ENCODE data around the gene PTPRN2.

Gene PTPRN2

DNA sequence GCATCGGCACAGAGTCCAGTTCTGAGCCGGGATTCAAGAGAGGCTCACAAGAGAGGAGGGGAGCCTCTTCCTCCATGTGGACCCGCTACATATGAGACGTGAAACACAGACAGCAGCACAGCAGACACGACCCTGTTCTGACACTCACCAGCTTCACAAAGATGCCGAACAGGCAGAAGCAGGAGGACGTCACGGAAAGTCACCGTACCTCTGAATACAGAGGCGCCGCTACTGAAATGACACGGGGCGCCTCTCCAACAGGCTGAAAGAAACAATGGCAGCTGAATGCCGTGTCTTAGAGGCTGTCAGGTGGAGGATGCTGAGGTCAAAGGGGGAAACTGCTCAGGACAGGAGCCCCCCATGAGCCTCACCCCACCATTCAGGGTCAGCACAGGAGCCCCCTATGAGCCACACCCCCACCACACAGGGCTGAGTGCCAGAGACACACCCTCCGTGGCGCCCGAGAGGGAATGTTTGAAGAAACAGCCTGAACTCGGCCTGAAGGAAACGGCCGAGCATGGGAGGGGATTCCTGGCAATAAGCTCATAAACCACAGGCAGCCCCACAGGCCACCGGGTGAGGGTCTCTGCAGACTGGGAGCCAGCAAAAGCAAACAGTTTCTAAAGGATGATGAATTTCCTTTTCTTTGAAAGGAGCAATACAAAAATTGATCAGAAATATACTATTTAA, 510.3 kb downstream of the PTPRN2 start:
- DNase-seq, result no peak

DNA sequence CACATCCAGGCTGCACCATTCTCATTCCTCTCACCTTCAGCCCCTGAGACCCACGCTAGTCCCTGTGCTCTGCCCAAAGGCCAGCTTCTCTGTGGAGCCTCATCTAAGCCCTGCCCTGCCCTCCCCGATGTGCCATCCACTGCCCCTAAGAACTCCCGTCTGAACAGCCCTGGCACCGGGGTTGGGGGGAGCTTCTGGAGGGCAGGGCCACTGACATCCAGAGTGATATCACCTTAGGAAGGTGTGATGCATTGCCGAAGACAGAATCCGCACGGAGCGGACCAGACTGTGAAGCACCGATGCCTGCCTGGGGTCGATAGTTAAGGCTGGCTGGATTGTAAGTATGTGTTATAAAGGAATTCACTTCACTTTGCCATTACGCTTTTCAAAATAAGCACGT, 511.0 kb downstream of the PTPRN2 start:
- no peak for DNase-seq

DNA sequence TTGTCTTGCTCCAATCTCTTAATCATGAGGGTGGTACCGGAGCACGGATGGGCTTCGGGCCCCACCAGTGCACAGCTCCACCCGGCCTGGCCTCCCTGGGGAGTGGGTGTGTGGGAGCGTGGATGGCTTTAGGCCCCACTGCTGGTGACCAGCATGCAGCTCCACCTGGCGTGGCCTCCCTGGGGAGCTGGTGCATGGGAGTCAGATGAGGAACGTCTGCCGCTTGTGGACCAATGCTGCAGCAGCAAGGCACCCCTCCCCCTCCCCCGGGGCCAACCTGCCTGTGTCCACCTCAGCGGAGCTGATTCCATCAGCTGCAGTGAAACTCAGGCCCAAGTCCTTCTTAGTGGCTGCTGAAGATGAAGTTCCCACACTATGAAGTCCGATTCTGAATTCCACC, 511.4 kb downstream of the PTPRN2 start:
- DNase-seq, result no peak

DNA sequence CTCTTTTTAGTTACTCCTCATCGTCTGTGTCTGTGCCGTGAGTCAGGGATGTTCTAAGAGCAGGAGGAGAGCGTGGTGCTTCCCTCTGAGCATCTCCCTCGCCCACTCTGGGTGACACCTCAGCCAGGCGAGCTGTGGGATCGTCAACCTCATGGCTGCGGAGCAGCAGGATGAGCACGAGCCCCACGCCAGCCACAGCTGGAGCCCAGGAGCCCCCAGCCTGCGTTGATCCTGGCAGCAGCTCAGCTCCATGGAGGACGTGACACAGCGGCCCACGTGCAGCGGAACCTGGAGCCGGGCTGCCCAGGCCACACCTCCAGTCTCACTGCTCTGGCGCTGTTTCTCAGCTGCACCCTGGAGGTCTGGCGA, 512.0 kb downstream of the PTPRN2 start:
- no peak for DNase-seq

DNA sequence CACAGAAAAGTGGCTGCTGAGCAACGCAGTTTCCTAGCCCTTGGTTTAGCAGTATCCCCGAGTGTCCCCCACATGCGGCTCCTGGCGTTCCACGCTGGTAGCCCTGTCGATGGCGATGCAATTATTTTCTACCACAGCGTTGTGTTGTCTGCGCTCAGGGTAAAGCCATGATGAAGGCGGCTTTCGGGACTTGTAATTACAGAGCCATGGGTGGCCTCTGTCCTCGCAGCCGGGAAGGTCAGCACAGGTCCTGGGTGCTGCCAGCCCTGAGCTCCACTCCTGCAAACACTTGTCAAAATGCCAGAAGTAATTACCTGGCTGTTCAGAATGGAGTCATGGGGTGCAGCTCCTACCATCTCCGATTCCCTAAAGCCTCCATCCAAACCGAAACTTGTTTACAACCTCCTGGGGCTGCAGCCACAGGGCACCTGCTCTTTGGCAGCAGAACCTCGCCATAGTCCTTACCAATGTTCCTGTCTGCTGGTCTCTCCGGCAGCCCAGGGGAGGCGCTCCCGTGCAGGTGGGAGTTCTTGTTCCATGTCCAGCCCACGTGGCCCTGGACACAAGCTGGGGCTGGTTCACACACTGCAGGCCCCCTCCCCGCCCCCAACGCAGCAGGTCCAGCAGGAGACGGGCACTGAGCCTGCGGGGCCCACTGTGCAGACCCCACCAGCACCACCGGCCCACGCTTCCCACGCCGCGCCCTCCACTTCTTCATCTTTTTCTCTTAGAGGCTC, 512.6 kb downstream of the PTPRN2 start:
- no peak for DNase-seq

DNA sequence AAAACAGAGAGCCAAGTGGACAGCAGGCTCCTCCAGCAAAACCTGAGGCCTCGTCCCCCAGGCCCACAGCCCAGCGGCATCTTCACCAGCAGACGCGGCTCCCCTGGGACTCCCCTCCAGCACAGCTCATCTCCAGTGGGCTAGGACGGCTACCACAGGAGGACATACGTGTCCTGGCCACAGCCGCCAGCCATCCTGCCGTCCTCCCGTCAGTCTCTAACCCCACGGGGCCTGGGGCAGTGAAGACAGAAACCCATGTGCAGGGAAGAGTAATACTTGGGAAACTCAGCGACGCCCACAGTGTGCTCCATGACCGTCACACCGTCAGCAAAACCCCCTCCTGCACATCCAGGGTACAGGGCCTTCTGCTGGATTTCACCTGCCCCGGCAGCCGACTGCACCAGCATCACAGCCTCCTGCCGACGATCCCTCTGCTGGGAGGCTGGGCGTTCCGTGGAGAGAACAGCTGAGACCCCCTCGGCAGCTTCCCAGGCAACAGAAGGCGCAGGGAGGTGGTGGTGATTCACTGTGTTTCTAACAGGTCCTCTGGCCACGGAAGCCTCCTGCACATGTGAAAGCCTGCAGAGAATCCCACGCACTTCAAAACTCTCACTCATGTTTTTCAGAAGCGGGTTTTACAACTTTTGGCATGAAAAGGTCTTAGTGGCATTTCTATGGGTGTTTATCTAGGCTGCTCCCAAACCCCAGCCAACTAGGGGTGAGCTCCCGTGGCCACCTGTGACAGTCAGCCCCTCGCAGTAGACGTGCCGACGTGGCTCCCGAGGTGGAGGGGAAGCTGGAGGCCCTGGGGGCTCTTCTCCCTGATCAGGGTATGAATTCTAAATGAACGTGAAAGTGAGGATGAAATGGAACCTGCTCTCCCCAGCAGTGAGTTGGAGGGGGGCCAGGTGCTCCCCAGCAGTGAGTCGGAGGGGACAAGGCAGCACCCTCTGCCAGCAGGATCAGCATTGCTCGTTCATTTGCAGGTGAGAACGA, 513.5 kb downstream of the PTPRN2 start:
- DNase-seq, result no peak

DNA sequence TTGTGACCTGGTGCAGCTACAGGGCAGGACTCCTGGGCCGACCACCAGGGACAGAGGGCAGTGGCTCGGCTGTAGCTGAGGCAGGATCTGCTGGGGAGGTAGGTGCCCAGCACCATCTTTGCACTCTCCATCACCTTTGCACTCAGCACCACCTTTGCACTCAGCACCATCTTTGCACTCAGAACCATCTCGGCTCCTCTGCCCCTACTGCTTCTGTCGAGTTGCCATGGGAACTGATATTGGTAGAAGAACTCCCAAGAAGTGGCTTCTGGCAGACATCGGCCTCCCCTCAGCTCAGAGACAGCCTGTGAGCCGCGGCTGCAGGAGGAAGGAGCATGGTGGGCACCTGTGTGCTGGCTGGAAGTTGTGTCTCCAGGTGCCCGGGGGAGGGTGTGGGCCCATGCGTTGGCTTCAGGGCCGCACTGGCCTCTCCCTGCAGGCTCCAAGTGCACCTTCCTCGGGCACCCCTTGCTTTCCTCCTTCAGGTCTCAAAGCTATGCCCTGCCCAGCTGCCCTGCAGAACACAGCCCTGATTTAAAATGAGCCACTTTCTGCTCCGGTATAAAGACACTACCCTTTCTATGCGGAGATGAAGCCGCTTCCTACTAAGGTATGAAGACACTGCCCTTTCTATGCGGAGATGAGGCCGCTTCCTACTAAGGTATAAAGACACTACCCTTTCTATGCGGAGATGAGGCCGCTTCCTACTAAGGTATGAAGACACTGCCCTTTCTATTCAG, 514.5 kb downstream of the PTPRN2 start:
- DNase-seq, result no peak

DNA sequence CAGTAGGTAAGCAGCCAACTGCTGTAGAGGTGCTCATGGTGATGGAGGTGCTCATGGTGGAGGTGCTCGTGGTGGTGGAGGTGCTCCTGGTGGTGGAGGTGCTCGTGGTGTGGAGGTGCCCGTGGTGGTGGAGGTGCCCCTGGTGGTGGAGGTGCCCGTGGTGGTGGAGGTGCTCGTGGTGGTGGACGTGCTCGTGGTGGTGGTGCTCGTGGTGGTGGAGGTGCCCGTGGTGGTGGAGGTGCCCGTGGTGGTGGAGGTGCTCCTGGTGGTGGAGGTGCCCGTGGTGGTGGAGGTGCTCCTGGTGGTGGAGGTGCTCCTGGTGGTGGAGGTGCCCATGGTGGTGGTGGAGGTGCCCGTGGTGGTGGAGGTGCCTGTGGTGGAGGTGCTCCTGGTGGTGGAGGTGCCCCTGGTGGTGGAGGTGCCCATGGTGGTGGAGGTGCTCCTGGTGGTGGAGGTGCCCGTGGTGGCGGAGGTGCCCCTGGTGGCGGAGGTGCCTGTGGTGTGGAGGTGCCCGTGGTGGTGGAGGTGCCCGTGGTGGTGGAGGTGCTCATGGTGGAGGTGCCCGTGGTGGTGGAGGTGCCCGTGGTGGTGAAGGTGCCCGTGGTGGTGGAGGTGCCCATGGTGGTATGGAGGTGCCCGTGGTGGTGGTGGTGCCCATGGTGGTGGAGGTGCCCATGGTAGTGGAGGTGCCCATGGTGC, 517.3 kb downstream of the PTPRN2 start:
- DNase-seq, result no peak

DNA sequence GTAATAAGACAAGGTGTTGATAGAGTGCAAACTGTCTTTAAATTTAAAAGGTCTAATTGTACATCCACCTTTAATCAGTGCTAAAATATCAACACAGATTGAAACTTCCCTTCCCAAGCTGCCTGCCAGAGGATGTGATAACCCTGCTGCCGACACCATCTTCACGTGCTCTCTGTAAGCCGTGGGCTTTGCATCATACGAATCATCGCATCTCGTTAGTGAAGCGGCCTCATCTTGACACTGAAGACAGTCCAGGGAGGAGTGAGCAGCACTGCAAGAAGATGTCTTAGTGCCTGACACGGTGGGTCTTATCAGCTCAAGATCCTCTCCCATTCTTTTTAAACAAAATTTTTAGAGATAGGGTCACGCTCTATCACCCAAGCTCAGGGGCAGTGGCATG, 518.8 kb downstream of the PTPRN2 start:
- no peak for DNase-seq

DNA sequence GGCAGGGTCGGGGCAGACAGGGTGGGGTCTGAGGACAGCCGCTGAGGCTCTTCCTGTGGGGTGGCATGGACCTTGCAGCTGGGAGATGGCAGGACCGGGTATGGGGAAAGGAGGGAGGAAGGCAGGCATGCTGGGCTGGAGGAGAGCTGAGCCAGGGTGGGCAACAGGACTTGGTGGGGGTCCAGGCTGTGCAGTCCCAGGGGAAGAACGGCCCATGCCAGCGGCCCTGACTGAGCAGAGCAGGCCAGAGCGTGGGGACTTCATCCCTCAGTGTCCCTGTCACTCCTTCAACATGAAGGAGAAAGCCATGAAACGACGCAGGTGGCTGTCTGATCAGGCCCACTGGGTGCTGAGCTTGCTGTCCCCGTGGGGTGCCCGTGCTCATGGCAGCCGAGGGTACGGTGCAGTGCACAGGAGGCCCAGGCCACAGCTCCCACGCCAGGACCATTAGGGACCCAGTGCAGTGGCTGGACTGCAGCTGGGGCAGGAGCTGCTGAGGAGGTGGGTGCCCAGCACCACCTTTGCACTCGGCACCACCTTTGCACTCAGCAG, 519.6 kb downstream of the PTPRN2 start:
- DNase-seq, result no peak

DNA sequence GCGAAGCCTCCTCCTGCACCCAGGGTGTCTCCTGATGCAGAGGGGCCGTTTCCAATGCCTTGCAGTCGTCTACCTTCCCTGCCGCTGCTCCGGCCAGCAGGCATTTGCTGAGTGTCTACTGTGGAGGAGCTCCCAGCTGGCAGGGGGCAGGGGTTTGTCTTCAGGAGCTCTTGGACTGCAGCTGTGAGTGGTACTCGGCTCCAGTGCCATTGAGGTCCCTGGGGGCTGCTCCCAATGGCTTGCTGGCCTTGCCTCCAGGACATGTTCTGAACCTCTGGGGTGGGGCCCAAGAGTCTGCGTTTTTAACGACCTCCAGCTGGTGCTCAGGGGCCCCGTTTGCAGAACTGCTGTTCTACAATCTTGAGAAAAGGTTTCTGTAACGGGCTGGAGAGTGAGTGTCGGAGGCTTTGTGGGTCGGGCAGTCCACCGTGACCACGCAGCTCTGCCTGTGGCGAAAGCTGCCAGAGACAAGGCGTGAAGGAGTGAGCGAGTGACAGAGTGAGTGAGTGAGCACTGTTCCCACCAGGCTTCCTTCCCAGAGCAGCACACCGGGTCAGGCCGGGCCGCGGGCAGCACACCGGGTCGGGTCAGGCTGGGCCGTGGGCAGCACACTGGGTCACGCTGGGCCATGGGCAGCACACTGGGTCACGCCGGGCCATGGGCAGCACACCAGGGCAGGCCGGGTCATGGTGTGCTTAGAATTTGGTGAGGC, 520.2 kb downstream of the PTPRN2 start:
- no peak for DNase-seq

DNA sequence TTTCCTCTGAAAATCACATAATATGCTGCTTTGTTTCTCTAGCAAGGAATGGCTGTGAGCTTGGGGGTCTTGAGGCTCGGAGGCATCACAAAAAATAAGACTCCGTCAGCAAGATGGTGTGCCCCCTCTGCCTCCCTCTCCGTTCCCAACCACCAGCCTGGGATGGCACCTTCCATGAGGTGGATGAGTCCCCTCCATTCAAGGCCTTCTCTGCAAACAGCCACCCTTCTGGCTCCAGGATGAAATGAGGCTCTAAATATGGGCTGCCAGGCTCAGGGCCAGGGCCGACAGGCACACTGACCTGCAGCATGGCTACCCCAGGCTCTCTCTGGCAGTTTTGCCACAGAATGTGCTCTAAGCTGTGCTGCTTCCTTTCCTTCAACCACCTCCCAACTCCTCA, 521.5 kb downstream of the PTPRN2 start:
- DNase-seq, result no peak

DNA sequence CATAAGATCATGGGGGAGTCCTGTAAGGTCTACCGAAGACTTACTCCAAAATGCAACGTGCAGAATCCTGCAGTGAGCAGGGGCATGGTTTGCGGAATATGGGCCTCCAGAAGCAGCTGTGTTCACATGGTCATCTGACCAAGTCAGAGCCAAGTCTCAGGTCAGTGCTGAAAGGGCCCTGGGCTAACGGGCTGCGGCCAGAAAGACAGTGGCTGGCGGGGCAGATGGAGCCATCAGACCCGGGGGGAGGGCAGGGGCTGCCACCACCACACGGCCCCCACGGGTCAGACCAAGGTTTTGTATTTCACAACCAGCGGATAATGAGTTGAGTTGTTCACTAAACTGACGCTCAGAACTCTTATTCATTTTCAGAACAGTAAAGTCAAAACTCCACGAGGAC, 522.3 kb downstream of the PTPRN2 start:
- no peak for DNase-seq

DNA sequence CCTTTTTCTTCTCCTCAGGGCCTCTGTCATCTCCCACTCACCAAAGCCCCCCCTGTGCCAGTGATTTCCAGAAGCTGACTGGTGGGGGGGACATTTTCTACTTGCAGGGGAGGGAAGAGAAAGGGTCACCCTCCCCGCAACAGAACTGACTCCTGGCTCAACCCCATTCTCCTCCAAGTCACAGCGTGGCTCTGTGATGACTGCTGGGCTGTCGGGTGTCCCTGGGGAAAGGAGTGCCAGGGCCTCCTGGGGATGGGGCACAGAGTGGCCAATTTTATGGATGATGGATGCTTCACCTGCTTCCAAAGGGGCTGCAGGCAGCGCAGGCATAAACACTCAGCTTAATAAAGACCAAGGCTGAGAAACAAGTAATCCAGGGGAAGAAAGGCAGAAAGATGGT, 523.0 kb downstream of the PTPRN2 start:
- no peak for DNase-seq

DNA sequence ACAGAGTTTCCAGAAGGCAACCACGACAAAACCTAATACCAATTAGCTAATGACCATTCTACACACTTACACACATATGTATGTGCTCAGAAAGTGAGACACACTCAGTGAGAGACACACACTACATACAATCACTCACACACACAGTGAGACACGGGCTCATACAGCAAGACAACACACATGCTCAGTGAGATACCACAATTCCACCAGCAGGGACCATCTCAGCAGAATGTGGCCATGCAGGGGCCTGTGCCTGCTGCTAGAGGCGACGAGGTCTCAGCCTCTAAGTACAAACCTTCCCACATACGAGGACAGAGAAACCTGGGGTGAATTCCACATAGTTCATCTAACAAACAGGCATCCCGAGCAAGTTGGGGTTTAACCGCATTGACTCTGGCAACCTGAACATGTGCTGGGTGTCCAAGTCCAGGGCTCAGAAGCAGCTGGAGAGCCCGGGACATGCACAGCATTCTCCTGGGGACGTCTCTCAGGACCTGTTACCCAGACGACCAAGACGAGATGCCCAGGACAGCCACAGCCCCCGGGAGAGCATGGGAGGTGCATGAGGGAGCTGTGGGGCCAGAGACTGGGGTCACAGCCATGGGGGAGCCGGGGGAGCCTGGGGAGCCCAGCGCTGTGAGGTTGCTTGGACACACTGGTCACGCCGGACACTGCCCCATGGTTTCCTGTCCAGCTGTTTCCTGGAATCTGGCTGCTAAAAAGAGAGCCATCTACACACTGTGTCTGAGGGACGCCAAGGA, 523.6 kb downstream of the PTPRN2 start:
- no peak for DNase-seq

DNA sequence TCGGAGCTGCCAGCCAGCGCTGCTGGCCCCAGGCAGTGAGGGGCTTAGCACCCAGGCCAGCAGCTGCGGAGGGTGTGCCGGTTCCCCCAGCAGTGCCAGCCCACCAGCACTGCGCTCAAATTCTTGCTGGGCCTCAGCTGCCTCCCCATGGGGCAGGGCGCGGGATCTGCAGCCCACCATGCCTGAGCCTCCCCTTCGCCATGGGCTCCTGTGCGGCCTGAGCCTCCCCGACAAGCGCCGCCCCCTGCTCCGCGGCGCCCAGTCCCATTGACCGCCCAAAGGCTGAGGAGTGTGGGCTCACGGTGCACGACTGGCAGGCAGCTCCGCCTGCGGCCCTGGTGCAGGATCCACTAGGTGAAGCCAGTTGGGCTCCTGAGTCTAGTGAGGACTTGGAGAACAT, 525.0 kb downstream of the PTPRN2 start:
- DNase-seq, result no peak

DNA sequence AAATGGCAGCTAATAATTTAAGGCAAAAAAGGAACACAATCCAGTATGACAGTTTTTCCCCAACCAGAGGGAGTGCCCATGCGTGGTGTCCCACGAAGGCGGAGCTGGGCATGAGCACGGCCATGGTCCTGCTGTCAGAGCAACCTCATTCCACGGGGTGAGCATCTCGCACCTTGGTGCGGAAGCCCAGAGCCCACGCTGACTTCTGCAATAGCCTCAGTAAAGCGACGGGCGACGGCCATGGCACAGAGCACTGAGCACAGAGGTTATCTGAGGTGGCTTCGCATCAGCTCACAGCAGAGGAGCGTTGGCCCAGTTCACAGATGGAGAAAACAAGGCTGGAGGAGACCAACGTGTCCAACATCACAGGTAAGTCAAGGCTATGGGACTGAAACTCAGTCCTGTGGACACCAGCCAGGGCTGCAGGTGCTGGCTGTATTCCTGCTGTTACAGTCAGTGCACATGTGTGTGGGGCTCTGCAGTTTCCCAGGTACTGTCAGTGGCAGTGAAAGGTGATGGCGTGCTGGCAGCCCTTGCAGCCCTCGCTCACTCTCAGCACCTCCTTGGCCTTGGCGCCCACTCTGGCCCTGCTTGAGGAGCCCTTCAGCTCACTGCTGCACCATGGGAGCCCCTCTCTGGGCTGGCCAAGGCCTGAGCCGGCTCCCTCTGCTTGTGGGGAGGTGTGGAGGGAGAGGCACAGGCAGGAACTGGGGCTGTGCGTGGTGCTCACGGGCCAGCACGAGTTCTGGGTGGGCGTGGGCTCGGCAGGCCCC, 525.6 kb downstream of the PTPRN2 start:
- no peak for DNase-seq

DNA sequence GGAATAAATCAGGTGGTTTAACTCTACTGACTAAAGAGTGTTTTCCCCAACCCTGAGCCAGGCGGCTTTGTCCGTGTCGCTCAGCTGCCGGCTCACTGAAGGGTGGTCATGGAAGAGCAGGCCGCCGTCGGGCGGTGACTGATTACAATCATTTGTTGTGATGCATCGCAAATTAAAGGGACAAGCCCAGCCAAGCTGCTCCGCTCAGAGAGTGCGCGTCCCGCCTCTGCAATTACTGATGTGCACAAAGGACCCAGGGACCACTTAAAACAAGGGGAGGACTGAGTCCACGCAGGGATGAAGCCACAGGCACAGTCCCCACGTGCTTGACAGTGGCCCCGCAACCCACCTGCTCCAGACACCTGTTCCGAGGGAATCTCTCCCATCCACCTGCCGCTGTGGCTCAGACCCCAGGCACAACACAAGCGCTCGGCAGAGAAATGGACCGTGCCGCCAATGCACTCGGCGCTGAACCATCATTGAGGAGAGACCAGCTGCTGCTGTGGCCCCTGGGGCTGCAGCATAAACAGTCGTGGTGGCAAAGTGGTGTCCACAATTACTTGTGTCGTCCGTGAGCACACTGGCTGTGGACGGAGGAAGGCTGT, 526.5 kb downstream of the PTPRN2 start:
- DNase-seq, result no peak

DNA sequence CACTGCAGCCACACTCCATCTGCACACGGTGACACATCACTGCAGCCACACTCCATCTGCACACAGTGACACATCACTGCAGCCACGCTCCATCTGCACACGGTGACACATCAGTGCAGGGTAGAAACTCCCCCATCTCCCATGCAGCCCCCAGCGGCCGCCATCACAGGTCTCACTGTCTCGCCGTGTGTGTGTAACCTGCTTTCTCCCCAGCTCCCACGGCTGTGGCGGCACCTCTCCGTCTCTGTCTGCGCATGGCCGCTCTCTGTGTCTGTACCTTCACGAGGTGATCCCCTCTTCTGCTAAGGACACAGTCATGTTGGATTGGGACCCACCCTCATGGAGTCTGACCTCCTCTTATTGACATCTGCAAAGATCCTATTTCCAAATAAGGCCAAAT, 527.4 kb downstream of the PTPRN2 start:
- no peak for DNase-seq

Data from suppressor macrophage (primary cell).